Measurements from ENCODE around the gene GFRA1.
"Not testable (repeated sequence)": the region's sequence is repeated elsewhere in the genome, so short reads cannot be mapped to it uniquely, and the experiment has no call there.

Gene GFRA1

GRCh38 chr10:116055917-116056252 lies 217.1 kb downstream of the GFRA1 start:
- no peak overlapping the region for H3K4me3 ChIP-seq (ENCODE audit: control insufficient read depth, low read depth, low read length)
- DNase-seq (ENCODE audit: low read depth): no peak
- TF ChIP-seq, protein P1, sequence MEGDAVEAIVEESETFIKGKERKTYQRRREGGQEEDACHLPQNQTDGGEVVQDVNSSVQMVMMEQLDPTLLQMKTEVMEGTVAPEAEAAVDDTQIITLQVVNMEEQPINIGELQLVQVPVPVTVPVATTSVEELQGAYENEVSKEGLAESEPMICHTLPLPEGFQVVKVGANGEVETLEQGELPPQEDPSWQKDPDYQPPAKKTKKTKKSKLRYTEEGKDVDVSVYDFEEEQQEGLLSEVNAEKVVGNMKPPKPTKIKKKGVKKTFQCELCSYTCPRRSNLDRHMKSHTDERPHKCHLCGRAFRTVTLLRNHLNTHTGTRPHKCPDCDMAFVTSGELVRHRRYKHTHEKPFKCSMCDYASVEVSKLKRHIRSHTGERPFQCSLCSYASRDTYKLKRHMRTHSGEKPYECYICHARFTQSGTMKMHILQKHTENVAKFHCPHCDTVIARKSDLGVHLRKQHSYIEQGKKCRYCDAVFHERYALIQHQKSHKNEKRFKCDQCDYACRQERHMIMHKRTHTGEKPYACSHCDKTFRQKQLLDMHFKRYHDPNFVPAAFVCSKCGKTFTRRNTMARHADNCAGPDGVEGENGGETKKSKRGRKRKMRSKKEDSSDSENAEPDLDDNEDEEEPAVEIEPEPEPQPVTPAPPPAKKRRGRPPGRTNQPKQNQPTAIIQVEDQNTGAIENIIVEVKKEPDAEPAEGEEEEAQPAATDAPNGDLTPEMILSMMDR (conservative IDR thresholded peaks at IDR 0.05; ENCODE audit: control insufficient read depth, insufficient read depth, low read depth, low read length): no peak

DNA sequence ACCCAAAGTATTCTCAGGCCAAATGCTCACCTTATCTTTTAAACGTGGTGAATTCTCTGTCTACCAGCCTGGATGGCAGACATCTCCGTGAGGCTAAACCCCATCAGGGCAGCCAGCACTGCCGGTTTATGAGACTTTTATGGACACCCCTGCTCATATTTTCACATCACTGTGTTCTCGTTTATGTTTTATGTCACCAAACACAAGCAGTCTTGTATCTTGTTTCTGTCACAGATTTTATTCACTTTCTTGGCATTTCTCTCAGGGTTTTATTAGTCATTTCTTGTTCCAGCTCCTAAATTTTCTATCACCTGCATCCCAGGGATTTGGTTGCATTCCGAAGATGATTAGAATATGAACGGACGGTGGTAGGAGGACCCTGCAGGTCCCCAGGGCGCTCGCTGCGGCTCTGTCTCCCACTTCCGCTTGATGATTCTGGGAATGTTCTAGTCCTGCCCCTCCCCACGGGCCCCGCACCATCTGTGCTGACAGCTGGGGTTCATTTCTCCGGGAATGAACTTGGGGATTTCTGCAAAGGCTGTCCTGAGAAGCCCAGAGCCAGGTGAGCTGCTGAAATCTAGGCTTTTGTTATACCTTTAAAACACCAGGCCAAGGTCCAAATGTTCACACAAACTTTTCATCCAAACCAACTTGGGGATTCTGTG lies 217.6 kb downstream of the GFRA1 start:
- no peak for DNase-seq (ENCODE audit: low read depth)

GRCh38 chr10:116053910-116054309 lies 219.1 kb downstream of the GFRA1 start:
- no peak for DNase-seq (ENCODE audit: low read depth)
- no peak overlapping the region for H3K4me3 ChIP-seq (ENCODE audit: control insufficient read depth, low read depth, low read length)
- TF ChIP-seq, protein P1 (conservative IDR thresholded peaks at IDR 0.05; ENCODE audit: control insufficient read depth, insufficient read depth, low read depth, low read length): no peak

More for the DNA sequence above, 217.6 kb downstream of the GFRA1 start:
- TF ChIP-seq, protein P1 (conservative IDR thresholded peaks at IDR 0.05; ENCODE audit: control insufficient read depth, insufficient read depth, low read depth, low read length): no peak
- no peak overlapping the region for H3K4me3 ChIP-seq (ENCODE audit: control insufficient read depth, low read depth, low read length)

DNA sequence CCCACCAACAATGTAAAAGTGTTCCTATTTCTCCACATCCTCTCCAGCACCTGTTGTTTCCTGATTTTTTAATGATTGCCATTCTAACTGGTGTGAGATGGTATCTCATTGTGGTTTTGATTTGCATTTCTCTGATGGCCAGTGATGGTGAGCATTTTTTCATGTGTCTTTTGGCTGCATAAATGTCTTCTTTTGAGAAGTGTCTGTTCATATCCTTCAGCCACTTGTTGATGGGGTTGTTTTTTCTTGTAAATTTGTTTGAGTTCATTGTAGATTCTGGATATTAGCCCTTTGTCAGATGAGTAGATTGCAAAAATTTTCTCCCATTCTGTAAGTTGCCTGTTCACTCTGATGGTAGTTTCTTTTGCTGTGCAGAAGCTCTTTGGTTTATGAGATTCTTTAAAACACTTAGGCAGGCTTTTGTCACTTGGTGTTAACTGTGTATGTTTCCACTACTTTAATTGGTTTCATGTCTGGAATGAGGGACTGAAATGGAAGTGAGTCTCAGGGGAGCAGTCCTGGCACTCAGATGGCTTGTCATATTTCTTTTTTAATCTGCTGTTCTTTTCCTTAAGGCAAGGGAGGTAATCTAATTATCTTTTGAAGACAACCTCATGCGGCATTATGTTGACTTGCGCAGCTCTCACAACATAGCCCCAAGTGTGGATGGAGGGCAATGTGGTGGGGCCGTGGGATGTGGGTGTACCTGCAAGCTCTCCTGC lies 219.8 kb downstream of the GFRA1 start:
- not testable (repeated sequence) for H3K4me3 ChIP-seq (ENCODE audit: control insufficient read depth, low read depth, low read length); DNase-seq (ENCODE audit: low read depth)

DNA sequence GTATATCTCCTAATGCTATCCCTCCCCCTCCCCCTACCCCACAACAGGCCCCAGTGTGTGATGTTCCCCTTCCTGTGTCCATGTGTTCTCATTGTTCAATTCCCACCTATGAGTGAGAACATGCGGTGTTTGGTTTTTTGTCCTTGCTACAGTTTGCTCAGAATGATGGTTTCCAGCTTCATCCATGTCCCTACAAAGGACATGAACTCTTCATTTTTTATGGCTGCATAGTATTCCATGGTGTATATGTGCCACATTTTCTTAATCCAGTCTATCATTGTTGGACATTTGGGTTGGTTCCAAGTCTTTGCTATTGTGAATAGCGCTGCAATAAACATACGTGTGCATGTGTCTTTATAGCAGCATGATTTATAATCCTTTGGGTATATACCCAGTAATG lies 220.5 kb downstream of the GFRA1 start:
- H3K4me3 ChIP-seq (ENCODE audit: control insufficient read depth, low read depth, low read length); DNase-seq (ENCODE audit: low read depth): not testable (repeated sequence)

DNA sequence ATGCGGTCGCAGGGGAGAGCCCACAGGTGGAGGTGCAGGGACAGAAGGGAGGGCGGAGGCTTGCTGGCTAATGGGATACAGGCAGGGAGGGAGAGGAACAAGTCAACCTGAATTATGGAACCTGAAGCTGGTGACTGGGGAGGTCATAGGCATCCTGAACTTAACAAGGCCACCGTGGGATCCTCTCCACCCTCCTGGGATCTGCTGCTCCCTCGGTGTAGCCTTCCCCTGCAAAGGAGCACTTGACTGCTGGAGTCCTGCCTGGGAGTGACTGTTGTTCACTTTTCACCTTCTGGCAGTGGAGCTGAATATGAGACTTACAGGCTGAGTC lies 223.1 kb downstream of the GFRA1 start:
- no peak overlapping the region for H3K4me3 ChIP-seq (ENCODE audit: control insufficient read depth, low read depth, low read length)
- TF ChIP-seq, protein P1 (conservative IDR thresholded peaks at IDR 0.05; ENCODE audit: control insufficient read depth, insufficient read depth, low read depth, low read length): no peak
- no peak for DNase-seq (ENCODE audit: low read depth)

DNA sequence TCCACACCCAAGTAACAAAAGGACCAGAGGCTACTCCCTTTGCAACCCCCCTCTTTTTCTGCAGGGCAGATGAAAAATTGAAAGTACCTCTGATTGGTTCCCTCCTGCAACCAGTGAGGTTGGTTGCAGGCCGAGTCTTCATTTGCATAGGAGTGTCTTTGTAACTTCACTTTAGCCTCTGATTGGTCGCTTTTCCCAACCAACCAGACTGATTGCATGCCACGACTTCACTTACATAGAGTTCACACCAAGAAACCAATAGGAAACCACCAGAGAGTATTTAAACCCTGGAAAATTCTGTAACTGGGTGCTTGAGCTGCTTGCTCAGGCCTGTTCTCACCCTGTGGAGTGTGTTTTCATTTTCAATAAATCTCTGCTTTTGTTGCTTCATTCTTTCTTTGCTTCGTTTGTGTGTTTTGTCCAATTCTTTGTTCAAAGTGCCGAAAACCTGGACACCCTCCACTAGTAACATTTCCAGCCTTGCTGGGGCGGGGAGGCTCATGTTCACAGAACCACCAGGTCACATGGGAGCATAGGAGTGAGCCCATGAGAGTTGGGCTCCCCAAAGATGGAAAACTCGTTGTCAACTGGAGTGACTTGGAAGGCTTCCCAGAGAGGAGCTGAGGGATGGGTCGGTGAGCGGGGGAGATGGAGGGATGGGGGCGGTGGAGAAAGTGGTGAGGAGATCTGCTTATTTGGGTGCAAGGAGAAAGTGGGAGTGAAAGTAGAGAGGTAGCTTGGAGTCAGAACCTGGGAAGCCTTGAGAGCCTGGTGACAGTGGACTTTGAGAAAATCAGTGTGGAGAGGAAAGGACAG lies 223.6 kb downstream of the GFRA1 start:
- TF ChIP-seq, protein P1 (conservative IDR thresholded peaks at IDR 0.05; ENCODE audit: control insufficient read depth, insufficient read depth, low read depth, low read length): no peak
- DNase-seq (ENCODE audit: low read depth): no peak
- H3K4me3 ChIP-seq (ENCODE audit: control insufficient read depth, low read depth, low read length): no peak overlapping the region
